SKM-1 (cell line): ENCODE results near the gene ZNF888.
A peak's percentile ranks its signal among the peaks of the same experiment; 100 is the strongest.
"Not testable (repeated sequence)": the region's sequence is repeated elsewhere in the genome, so short reads cannot be mapped to it uniquely, and the experiment has no call there.

ENCODE experiments used
- DNase-seq: peaks from one replicate; lab custom pipeline; 2025; ENCODE audit not compliant: unreplicated experiment; lab: John Stamatoyannopoulos, UW

ZNF888 gene

GRCh38 chr19:52922841-52923777 is at the start of gene ZNF888:
TSS of gene ZNF888 (minus strand) at chr19:52923428. CDS start at chr19:52917873, 5,555 bp downstream.
- no peak for DNase-seq

- no peak for DNase-seq
Observed at GRCh38 chr19:52967772-52968171, 44.5 kb upstream of the ZNF888 start.

GRCh38 chr19:52963247-52963618 is 40.0 kb upstream of the ZNF888 start:
- DNase-seq: no peak

- peak; percentile 62 for DNase-seq
Observed at GRCh38 chr19:52962394-52963246, 39.4 kb upstream of the ZNF888 start, which contains the start of gene ZNF816. TSS of gene ZNF816 (minus strand) at chr19:52962881. CDS start at chr19:52956089, 6,792 bp downstream.

- no peak for DNase-seq
Observed at GRCh38 chr19:52961981-52962380, 38.8 kb upstream of the ZNF888 start.

GRCh38 chr19:52959613-52960295 is 36.5 kb upstream of the ZNF888 start:
- DNase-seq: no peak

- no peak for DNase-seq
Observed at GRCh38 chr19:52957591-52957990, 34.4 kb upstream of the ZNF888 start.

GRCh38 chr19:52956917-52957316 is 33.7 kb upstream of the ZNF888 start:
- no peak for DNase-seq

- no peak for DNase-seq
Observed at GRCh38 chr19:52949422-52949821, 26.2 kb upstream of the ZNF888 start.

- DNase-seq: no peak
Observed at GRCh38 chr19:52948025-52948770, 25.0 kb upstream of the ZNF888 start.

- no peak for DNase-seq
Observed at GRCh38 chr19:52946322-52947310, 23.4 kb upstream of the ZNF888 start.

- no peak for DNase-seq
Observed at GRCh38 chr19:52945652-52946321, 22.6 kb upstream of the ZNF888 start.

- not testable (repeated sequence) for DNase-seq
Observed at GRCh38 chr19:52944703-52945493, 21.7 kb upstream of the ZNF888 start.

- DNase-seq: no peak
Observed at GRCh38 chr19:52943884-52944643, 20.8 kb upstream of the ZNF888 start.

- DNase-seq: no peak
Observed at GRCh38 chr19:52943134-52943883, 20.1 kb upstream of the ZNF888 start.

GRCh38 chr19:52942386-52943133 is 19.3 kb upstream of the ZNF888 start:
- no peak for DNase-seq
